Measurements from ENCODE around the gene CEP112. TPM values are rescaled to one million over a fixed set of nuclear protein-coding genes. Genes with fewer than 3 reads are reported as not detected.

Gene CEP112
- total and polyA plus RNA-seq, 2 donors (not counting 1 experiment from before 2014, with no cell fraction given), result 5.4 to 6.4 TPM

DNA sequence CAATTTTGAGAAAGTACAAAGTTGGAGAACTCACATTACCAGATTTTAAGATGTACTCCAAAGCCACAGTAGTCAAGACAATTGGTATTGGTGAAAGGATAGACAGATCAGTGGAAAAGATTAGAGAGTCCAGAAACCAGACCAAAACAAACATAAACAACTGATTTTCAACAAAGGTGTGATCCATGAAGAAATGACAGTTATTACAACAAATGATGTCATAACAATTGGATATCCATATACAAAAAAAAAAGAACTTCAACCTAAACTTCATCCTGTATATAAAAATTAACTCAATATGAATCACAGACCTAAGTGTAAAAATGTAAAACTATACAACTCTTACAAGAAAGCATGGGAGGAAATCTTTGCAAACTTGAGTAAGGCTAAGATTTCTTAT is 8.4 kb downstream of the CEP112 start:
- Histone ChIP-seq H3K4me3 (replicated peaks in 1 of 4; ENCODE audit: control extremely low read depth in 1 of 4, insufficient read depth in 1 of 4, low read depth in 3 of 4, low read length in 4 of 4) (no peak overlapping the region), H2AFZ (ENCODE audit: low read length) (no peak overlapping the region), H3K4me1 (ENCODE audit: control insufficient read depth, extremely low read depth, insufficient read depth, low read length) (no peaks in the 10 kb centered on the region), H3K27me3 (ENCODE audit: control insufficient read depth, insufficient read depth, low read length) (no peaks in the 10 kb centered on the region), H3K27ac (ENCODE audit: insufficient read depth, low read length) (no peak overlapping the region), H3K79me2 (ENCODE audit: control insufficient read depth, insufficient read depth, low read length) (no peaks in the 10 kb centered on the region), H4K20me1 (ENCODE audit: control insufficient read depth, extremely low read depth, insufficient read depth, low read length) (no peaks in the 10 kb centered on the region), H3K9ac (ENCODE audit: insufficient read depth, low read length) (no peak overlapping the region), H3K36me3 (ENCODE audit: control insufficient read depth, insufficient read depth, low read length) (no peaks in the 10 kb centered on the region), H3K9me3 (ENCODE audit: control insufficient read depth, insufficient read depth, low read depth, low read length) (no peaks in the 10 kb centered on the region), H3K4me2 (ENCODE audit: extremely low read depth, insufficient read depth, low read length) (no peak overlapping the region)
- no peak for TF ChIP-seq CTCF (conservative IDR thresholded peaks at IDR 0.05 in 1 of 2, IDR thresholded peaks at IDR 0.05 in 1 of 2; ENCODE audit: low read depth in 1 of 2, low read length in 2 of 2)
- no peak for TF ChIP-seq EZH2 (IDR thresholded peaks at IDR 0.05; ENCODE audit: low read length, missing control alignments)
- DNase-seq (ENCODE audit: low read depth in 2 of 2), result no peak

DNA sequence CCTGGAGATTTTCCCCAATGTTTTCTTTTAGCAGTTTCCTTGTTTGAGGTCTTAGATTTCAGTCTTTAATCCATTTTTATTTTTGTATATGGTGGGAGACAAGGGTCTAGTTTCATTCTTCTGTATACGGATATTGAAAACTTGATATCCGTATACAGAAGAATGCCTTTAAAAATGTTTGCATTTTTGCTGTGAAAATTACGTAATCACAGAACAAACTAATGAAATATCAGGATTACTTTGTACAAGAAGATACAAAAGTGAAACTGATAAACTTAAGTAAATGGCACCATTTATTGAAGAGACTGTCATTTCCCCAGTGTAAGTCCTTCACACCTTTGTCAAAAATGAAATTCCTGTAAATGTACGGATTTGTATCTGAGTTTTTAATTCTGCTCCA is 13.3 kb downstream of the CEP112 start:
- H3K27me3 ChIP-seq (ENCODE audit: control insufficient read depth, insufficient read depth, low read length), result no peaks in the 10 kb centered on the region
- no peaks in the 10 kb centered on the region for H3K4me1 ChIP-seq (ENCODE audit: control insufficient read depth, extremely low read depth, insufficient read depth, low read length)
- no peak for DNase-seq (ENCODE audit: low read depth in 2 of 2)
- H3K4me2 ChIP-seq (ENCODE audit: extremely low read depth, insufficient read depth, low read length), result no peak overlapping the region
- no peak overlapping the region for H3K4me3 ChIP-seq (replicated peaks in 1 of 4; ENCODE audit: control extremely low read depth in 1 of 4, insufficient read depth in 1 of 4, low read depth in 3 of 4, low read length in 4 of 4)
- H3K79me2 ChIP-seq (ENCODE audit: control insufficient read depth, insufficient read depth, low read length), result no peaks in the 10 kb centered on the region
- TF ChIP-seq CTCF (conservative IDR thresholded peaks at IDR 0.05 in 1 of 2, IDR thresholded peaks at IDR 0.05 in 1 of 2; ENCODE audit: low read depth in 1 of 2, low read length in 2 of 2) (no peak), EZH2 (IDR thresholded peaks at IDR 0.05; ENCODE audit: low read length, missing control alignments) (no peak)
- H2AFZ ChIP-seq (ENCODE audit: low read length), result no peak overlapping the region
- no peaks in the 10 kb centered on the region for H3K36me3 ChIP-seq (ENCODE audit: control insufficient read depth, insufficient read depth, low read length)
- no peak overlapping the region for H3K9ac ChIP-seq (ENCODE audit: insufficient read depth, low read length)
- H3K9me3 ChIP-seq (ENCODE audit: control insufficient read depth, insufficient read depth, low read depth, low read length), result no peaks in the 10 kb centered on the region
- H3K27ac ChIP-seq (ENCODE audit: insufficient read depth, low read length), result no peak overlapping the region
- no peaks in the 10 kb centered on the region for H4K20me1 ChIP-seq (ENCODE audit: control insufficient read depth, extremely low read depth, insufficient read depth, low read length)

- Histone ChIP-seq H3K36me3 (ENCODE audit: control insufficient read depth, insufficient read depth, low read length) (no peaks in the 10 kb centered on the region), H3K4me2 (ENCODE audit: extremely low read depth, insufficient read depth, low read length) (no peak overlapping the region), H3K27ac (ENCODE audit: insufficient read depth, low read length) (no peak overlapping the region), H3K9me3 (ENCODE audit: control insufficient read depth, insufficient read depth, low read depth, low read length) (no peaks in the 10 kb centered on the region), H4K20me1 (ENCODE audit: control insufficient read depth, extremely low read depth, insufficient read depth, low read length) (no peaks in the 10 kb centered on the region), H3K4me3 (replicated peaks in 1 of 4; ENCODE audit: control extremely low read depth in 1 of 4, insufficient read depth in 1 of 4, low read depth in 3 of 4, low read length in 4 of 4) (no peak overlapping the region), H3K79me2 (ENCODE audit: control insufficient read depth, insufficient read depth, low read length) (no peaks in the 10 kb centered on the region), H3K27me3 (ENCODE audit: control insufficient read depth, insufficient read depth, low read length) (no peaks in the 10 kb centered on the region), H2AFZ (ENCODE audit: low read length) (no peak overlapping the region), H3K9ac (ENCODE audit: insufficient read depth, low read length) (no peak overlapping the region), H3K4me1 (ENCODE audit: control insufficient read depth, extremely low read depth, insufficient read depth, low read length) (no peaks in the 10 kb centered on the region)
- TF ChIP-seq CTCF (conservative IDR thresholded peaks at IDR 0.05 in 1 of 2, IDR thresholded peaks at IDR 0.05 in 1 of 2; ENCODE audit: low read depth in 1 of 2, low read length in 2 of 2) (no peak), EZH2 (IDR thresholded peaks at IDR 0.05; ENCODE audit: low read length, missing control alignments) (no peak)
- no peak for DNase-seq (ENCODE audit: low read depth in 2 of 2)
Observed at GRCh38 chr17:66177048-66177447, 14.9 kb downstream of the CEP112 start.

Measured in fibroblast of lung (primary cell).